ENCODE measurements around the gene SRBD1. TPM values are rescaled to one million over a fixed set of nuclear protein-coding genes. Genes with fewer than 3 reads are reported as not detected.
A peak's percentile ranks its signal among the peaks of the same experiment; 100 is the strongest.

Gene SRBD1
- total RNA-seq, 1 donor = 22.4 TPM

DNA sequence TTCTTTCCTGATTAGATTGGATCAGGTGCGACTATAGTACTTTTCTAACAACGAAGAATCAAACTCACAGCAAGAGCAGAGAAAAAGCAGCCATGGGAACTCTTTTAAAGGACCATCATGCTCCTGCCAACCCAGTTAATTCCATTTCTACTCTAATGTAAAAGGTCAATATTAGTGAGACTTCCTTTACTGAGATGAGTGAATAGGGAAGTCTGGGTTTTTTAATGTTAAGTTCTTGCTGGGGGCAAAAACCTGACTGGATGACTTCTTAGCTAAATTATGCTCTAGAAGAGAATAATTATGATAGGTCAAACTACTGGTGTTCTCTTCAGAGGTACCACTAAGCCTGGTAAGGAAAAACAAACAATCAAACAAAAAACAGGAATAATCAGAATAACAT is 8.4 kb downstream of the SRBD1 start:
- TF ChIP-seq CTCF (IDR thresholded peaks at IDR 0.05; ENCODE audit: insufficient read depth, low read length) = no peak
- DNase-seq (ENCODE audit: low read depth) = no peak
- H3K4me3 ChIP-seq (ENCODE audit: low read depth, low read length) = no peak overlapping the region

GRCh38 chr2:45598545-45598944 is 12.5 kb downstream of the SRBD1 start:
- no peak for DNase-seq (ENCODE audit: low read depth)
- TF ChIP-seq CTCF (IDR thresholded peaks at IDR 0.05; ENCODE audit: insufficient read depth, low read length) = no peak
- H3K4me3 ChIP-seq (ENCODE audit: low read depth, low read length) = no peak overlapping the region

- DNase-seq (ENCODE audit: low read depth) = no peak
- no peak for TF ChIP-seq CTCF (IDR thresholded peaks at IDR 0.05; ENCODE audit: insufficient read depth, low read length)
- no peak overlapping the region for H3K4me3 ChIP-seq (ENCODE audit: low read depth, low read length)
These were observed 14.3 kb downstream of the SRBD1 start for GRCh38 chr2:45596761-45597160.

DNA sequence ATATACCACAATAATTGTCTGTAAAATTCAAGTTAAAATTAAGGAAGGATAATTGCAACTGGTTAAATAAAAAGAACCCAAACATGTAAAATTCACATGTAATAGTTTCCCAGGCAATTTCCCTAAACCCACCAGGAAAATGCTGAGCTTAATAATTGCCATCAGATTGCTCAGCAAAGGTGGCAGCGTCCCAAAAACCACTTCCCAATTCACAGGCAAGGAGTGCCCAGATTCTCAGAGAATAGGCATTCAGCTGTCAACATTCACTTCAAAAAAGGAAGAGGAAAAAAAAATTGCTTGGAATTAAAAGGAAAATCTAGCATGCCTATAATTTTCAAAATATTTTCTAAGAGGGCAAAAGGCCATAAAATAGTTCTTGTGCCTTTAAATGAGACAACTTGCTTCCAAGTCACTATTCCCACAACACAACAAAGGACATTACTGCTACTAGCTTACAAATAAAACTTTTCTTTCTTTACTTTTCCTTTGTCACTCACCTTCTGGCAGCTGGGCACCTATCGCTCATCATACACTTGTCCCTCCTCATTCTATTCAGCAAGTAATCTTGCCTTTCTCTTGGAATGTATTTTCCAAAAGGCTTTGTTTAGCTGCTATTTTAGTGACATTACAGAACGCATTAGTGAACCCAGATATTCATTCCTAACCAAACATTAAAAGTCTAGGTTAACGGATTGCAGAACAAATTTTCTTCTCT is 15.2 kb downstream of the SRBD1 start:
- no peak for TF ChIP-seq CTCF (IDR thresholded peaks at IDR 0.05; ENCODE audit: insufficient read depth, low read length)
- peak; percentile 91 for DNase-seq (ENCODE audit: low read depth)
- no peak overlapping the region for H3K4me3 ChIP-seq (ENCODE audit: low read depth, low read length)

- TF ChIP-seq CTCF (IDR thresholded peaks at IDR 0.05; ENCODE audit: insufficient read depth, low read length) = no peak
- DNase-seq (ENCODE audit: low read depth) = peak; percentile 21
- H3K4me3 ChIP-seq (ENCODE audit: low read depth, low read length) = no peak overlapping the region
These were observed 20.0 kb downstream of the SRBD1 start for GRCh38 chr2:45591073-45591472.

GRCh38 chr2:45588158-45588829 is 22.8 kb downstream of the SRBD1 start:
- no peak overlapping the region for H3K4me3 ChIP-seq (ENCODE audit: low read depth, low read length)
- TF ChIP-seq CTCF (IDR thresholded peaks at IDR 0.05; ENCODE audit: insufficient read depth, low read length) = no peak
- DNase-seq (ENCODE audit: low read depth) = no peak

Data from fibroblast of the aortic adventitia (primary cell).